Endothelial cell of umbilical vein (primary cell): Measurements from ENCODE around the gene PPP5C.

Source experiments
- EZH2 ChIP-seq: IDR thresholded peaks from 2 replicates; pipeline ENCODE4 v1.6.1; 2012; ENCODE audit warnings: borderline replicate concordance, low read depth, mild to moderate bottlenecking, moderate library complexity, low read length, inconsistent platforms; ENCODE audit not compliant: severe bottlenecking
- MYC ChIP-seq: IDR thresholded peaks from one replicate; pipeline ENCODE4 v1.6.1; 2011; ENCODE audit warnings: mild to moderate bottlenecking, low read depth, low read length
- POLR2A ChIP-seq: IDR thresholded peaks from 2 replicates; pipeline ENCODE4 v1.6.1; 2012; ENCODE audit warnings: low read depth, mild to moderate bottlenecking, control low read depth, low read length
- POLR2AphosphoS5 ChIP-seq: IDR thresholded peaks from 2 replicates; pipeline ENCODE4 v1.6.1; 2012; ENCODE audit warnings: low read depth, mild to moderate bottlenecking, control low read depth, low read length, moderate library complexity; ENCODE audit not compliant: insufficient read depth
- TF ChIP-seq, protein P1 (sequence below), 2 donors: IDR thresholded peaks; 1 replicate in 1 of 2; 2 replicates in 1 of 2; pipeline ENCODE4 v1.5.1; 2011; ENCODE audit warnings: low read length in 2 of 2, mild to moderate bottlenecking in 2 of 2, moderate library complexity in 2 of 2, control low read depth in 1 of 2, inconsistent platforms in 1 of 2, low read depth in 1 of 2; ENCODE audit not compliant: insufficient read depth in 1 of 2; ENCODE audit errors: extremely low read depth in 1 of 2

DNA sequence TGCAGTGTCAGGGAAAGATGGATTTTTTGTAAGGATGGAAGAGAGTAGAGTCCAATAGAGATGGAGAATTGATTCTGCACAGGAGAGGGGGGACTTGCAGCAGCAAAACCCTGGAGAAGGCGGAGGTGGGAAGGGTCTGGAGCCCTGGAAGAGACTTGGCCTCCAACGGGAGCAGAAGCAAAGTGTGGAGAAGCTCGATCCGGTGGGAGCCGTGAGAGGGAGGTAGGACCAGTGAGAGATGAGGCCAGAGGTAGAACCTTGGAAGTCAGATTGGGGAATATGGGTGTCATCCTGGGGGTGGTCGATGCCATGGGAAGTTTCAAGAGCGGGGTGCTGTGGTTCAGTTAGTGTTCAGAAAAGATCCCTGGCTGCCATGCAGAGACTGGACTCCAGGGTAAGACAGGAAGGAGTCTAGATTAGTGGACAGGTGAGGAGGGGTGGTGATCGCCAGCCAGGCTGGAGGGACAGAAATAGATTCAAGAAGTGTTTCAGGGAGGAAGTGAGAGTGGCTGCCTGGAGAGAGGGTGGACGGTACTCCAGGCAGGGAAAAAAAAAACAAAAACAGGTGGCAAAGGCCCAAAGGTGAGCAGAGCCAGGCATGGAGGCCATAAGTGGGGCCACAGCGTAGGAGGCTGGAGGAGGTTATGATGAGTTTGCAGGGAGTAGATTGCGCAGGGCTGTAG, 2.6 kb downstream of the PPP5C start:
- TF ChIP-seq MYC, result no peak
- TF ChIP-seq, protein P1, sequence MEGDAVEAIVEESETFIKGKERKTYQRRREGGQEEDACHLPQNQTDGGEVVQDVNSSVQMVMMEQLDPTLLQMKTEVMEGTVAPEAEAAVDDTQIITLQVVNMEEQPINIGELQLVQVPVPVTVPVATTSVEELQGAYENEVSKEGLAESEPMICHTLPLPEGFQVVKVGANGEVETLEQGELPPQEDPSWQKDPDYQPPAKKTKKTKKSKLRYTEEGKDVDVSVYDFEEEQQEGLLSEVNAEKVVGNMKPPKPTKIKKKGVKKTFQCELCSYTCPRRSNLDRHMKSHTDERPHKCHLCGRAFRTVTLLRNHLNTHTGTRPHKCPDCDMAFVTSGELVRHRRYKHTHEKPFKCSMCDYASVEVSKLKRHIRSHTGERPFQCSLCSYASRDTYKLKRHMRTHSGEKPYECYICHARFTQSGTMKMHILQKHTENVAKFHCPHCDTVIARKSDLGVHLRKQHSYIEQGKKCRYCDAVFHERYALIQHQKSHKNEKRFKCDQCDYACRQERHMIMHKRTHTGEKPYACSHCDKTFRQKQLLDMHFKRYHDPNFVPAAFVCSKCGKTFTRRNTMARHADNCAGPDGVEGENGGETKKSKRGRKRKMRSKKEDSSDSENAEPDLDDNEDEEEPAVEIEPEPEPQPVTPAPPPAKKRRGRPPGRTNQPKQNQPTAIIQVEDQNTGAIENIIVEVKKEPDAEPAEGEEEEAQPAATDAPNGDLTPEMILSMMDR (IDR thresholded peaks at IDR 0.05; ENCODE audit: extremely low read depth in 1 of 2, insufficient read depth in 1 of 2, low read depth in 1 of 2, low read length in 2 of 2), result no peak
- no peak for TF ChIP-seq POLR2A
- no peak for TF ChIP-seq POLR2AphosphoS5
- TF ChIP-seq EZH2, result no peak
